Subcutaneous adipose tissue (tissue), 4 donors: Measurements from ENCODE around the gene TLE6. TPM values are rescaled to one million over a fixed set of nuclear protein-coding genes. Genes with fewer than 3 reads are reported as not detected.

Source experiments
- total RNA-seq, 4 donors: library from RNA; depleted of rRNA; stranded (reverse); fragments of >200 nt; gene quantifications; one replicate each; pipeline ENCODE4 v1.1.0, GENCODE V29; 2016
- TF ChIP-seq, protein P1 (sequence below): fragments of 450-650 bp; IDR thresholded peaks from one replicate; pipeline ENCODE4 v1.5.1; 2016; ENCODE audit warnings: low read depth, mild to moderate bottlenecking, control low read depth, antibody characterized with exemption, moderate library complexity

The TLE6 gene
- total RNA-seq, 4 donors from 2014 or later, result 1.8 TPM; not detected in 3

DNA sequence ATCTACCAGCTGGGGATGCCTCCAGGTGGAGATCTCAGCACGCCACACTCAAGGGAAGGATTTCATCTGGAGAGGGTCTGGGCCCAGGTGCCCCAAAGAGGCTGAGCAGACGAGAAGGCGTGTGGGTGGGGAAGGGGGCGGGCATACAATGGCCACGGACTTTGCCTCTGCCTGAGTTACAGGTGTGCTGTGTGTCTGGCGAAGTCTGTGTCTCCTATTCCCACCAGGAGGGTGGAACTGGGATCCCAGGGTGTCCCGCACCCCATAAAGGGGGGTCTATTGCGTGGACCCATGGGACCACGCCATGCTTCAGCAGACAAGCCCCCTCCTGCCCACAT lies 48.2 kb downstream of the TLE6 start:
- TF ChIP-seq, protein P1, sequence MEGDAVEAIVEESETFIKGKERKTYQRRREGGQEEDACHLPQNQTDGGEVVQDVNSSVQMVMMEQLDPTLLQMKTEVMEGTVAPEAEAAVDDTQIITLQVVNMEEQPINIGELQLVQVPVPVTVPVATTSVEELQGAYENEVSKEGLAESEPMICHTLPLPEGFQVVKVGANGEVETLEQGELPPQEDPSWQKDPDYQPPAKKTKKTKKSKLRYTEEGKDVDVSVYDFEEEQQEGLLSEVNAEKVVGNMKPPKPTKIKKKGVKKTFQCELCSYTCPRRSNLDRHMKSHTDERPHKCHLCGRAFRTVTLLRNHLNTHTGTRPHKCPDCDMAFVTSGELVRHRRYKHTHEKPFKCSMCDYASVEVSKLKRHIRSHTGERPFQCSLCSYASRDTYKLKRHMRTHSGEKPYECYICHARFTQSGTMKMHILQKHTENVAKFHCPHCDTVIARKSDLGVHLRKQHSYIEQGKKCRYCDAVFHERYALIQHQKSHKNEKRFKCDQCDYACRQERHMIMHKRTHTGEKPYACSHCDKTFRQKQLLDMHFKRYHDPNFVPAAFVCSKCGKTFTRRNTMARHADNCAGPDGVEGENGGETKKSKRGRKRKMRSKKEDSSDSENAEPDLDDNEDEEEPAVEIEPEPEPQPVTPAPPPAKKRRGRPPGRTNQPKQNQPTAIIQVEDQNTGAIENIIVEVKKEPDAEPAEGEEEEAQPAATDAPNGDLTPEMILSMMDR, result no peak

DNA sequence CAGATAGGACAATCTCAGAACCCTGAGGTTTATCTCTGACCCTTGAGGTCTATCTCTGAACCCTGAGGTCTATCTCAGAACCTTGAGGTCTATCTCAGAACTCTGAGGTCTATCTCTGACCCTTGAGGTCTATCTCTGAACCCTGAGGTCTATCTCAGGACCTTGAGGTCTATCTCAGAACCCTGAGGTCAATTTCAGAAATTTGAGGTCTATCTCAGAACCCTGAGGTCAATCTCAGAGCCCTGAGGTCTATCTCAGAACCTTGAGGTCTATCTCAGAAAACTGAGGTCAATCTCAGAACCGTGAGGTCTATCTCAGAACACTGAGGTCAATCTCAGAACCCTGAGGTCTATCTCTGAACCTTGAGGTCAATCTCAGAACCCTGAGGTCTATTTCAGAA lies 49.4 kb downstream of the TLE6 start:
- TF ChIP-seq, protein P1, result no peak

DNA sequence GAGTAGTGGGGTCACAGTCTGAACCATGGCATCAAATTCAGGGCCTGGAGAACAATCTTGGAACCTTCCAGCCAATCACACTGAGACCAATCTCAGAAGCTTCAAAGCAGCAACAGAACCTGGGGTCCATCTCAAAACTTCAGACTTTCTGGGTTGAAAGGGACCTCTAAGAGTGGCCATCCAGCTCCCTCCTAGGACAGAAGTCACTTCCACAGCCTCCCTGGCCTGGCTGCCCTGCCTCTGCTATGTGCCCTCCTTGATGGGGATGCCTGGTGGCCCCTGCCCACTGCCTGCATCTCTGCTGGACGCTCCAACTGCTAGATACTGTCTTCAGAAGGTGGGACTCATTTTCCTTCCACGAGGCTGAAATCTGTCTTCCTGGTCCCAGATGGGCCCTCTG lies 49.9 kb downstream of the TLE6 start:
- TF ChIP-seq, protein P1, result no peak

DNA sequence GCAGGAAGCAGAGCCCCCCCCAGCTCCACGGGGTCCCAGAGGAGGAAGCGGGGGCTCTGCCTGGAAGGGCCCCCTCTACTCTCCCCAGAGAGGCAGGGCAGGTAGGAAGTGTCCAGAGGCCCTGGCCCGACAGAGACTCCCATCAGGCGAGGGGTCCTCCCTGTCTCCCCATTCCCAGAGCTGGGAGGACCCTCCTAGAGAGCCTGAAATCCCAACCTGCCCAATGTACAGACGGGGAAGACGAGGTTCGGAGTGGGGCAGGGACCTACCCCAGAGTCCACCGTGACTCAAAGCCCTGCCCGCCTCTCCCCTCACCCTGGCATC lies 50.6 kb downstream of the TLE6 start:
- TF ChIP-seq, protein P1, result no peak

DNA sequence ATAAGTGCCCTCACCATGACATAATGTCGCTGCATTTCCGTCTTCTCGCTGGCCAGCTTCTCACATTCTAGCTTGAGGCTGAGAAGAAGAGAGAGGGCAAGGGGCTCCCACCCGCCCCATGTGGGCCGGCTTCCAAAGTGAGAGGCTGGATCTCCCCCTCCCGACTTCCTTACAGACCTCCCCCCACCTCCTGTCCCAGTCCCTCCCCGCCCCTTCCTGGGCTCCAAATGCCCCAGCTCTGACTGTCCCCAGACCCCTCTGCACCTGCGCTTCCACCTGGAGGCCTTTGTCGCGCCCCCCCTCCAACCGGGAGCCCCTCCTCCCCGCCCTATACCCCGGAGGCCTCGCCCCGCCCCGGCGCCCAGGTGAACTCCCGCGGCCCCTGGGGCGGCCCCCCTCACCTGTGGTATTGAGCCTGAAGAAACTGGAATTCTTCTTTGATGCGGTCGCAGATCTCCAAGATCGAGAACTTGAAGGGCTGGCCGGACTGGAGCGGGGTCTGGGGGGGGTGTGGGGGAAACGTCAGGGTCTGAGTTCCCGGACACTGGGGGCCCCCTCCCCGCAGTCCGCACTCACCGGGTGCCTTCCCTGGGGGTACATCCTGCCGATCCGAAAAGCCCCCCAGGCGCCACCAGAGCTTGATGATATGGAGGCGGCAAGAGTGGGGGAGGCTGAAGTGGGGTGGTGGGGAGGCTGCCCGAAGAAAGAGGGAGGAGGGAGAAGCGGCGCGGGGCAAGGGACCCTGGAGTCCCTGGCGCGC lies 51.1 kb downstream of the TLE6 start:
- TF ChIP-seq, protein P1, result no peak

DNA sequence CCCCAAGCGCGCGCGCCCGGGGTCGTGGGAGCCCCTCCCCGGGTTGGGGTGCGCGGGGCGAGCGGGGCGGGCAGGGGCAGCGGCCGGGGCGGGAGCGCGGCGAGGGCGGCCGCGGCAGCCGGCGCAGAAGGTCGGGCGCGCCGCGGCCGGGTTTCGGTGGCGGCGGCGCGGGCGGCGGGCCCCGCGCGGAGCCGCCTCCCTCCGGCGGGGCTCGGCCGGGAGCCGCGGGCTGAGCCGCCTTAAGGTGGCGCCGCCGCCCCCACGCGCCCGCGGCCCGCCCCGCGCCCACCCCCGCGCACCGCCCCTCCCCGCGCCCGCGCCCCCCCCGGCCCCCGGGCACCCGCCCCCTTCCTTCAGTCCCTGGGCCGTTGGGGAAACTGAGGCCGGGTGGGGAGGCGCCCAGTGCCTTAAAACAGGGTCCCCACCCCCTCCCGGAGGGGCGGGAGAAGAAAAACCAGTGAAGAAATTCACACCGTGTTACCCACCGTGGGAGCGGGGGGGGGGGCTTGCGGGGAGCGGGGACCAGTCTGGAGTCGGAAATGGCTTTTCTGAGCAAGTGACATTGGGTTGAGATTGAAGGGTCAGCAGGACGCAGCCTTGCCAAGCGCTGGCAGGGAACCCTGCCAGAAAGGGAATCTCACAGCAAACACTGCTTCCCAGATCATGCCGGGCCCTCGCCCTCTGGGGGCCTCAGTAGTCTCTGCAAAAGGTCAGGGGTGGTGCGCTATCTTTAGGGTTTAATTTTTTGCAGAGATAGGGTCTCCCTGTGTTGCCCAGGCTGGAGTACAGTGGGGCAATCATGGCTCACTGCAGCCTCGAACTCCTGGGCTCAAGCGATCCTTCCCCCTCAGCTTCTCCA lies 51.9 kb downstream of the TLE6 start, which contains the start of gene TLE2:
TSS of gene TLE2 (minus strand) at position 216 of the 859 bp plus-strand sequence. CDS start 376 bp downstream, outside the sequence.
- TF ChIP-seq, protein P1, result no peak

DNA sequence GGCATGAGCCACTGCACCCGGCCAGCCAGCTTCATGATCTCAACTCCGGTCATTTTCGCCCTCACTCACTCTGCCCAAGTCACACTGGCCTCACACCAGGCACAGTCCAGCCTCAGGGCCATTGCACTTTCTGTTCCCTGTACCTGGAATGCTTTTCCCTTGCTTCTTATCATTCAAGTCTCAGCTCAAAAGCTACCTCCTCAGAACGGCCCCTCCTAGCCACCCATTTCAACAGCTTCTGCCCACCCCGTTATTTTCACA lies 54.2 kb downstream of the TLE6 start:
- TF ChIP-seq, protein P1, result no peak
